ENCODE data around the gene RALGAPA2. TPM values are rescaled to one million over a fixed set of nuclear protein-coding genes. Genes with fewer than 3 reads are reported as not detected.

Gene RALGAPA2
- total RNA-seq, 4 donors from 2014 or later, result 89.7 to 126 (median 97.8) TPM

DNA sequence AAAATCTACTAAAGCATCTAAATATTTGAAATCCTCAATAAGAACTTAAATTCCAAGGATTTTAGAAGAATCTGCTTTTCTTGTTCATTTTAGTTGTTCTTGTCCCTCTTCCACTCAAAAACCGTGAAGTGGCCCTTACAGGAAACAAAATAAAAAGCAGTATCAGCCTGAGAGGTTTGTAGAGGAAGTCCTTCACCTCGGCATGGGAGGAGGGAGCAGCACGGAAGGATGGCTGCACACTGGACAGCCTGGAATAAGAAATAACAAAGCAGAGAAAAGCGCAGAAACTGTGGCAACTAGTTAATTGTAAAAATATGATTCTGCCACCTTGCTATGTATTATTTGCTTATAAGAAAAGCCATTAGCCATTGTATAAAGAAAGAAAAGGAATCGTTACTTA, 46.1 kb downstream of the RALGAPA2 start:
- WGBS, 2 donors, result 12 to 24% methylated on average over 5 of the region's 5 CpGs
- TF ChIP-seq, protein P1, sequence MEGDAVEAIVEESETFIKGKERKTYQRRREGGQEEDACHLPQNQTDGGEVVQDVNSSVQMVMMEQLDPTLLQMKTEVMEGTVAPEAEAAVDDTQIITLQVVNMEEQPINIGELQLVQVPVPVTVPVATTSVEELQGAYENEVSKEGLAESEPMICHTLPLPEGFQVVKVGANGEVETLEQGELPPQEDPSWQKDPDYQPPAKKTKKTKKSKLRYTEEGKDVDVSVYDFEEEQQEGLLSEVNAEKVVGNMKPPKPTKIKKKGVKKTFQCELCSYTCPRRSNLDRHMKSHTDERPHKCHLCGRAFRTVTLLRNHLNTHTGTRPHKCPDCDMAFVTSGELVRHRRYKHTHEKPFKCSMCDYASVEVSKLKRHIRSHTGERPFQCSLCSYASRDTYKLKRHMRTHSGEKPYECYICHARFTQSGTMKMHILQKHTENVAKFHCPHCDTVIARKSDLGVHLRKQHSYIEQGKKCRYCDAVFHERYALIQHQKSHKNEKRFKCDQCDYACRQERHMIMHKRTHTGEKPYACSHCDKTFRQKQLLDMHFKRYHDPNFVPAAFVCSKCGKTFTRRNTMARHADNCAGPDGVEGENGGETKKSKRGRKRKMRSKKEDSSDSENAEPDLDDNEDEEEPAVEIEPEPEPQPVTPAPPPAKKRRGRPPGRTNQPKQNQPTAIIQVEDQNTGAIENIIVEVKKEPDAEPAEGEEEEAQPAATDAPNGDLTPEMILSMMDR (IDR thresholded peaks at IDR 0.05), result no peak
- TF ChIP-seq POLR2A (IDR thresholded peaks at IDR 0.05), result no peak
- Histone ChIP-seq H3K9me3 (no peaks in the 10 kb centered on the region), H3K4me1 (peaks cover 50 to 60% of the 10 kb centered on the region in 2 donors), H3K27me3 (no peaks in the 10 kb centered on the region), H3K4me3 (replicated peaks in 1 of 3) (no peak overlapping the region), H3K27ac (peak overlapping the region in 2 of 3 donors; percentile 8 to 51), H3K36me3 (no peaks in the 10 kb centered on the region)
- intact Hi-C loops (cut with DNase I), result loop anchor here (5.0 kb wide), 1 partner anchor 161 kb away; no protein-coding TSS in a partner anchor
- peak; percentile 72 to 75 for DNase-seq

DNA sequence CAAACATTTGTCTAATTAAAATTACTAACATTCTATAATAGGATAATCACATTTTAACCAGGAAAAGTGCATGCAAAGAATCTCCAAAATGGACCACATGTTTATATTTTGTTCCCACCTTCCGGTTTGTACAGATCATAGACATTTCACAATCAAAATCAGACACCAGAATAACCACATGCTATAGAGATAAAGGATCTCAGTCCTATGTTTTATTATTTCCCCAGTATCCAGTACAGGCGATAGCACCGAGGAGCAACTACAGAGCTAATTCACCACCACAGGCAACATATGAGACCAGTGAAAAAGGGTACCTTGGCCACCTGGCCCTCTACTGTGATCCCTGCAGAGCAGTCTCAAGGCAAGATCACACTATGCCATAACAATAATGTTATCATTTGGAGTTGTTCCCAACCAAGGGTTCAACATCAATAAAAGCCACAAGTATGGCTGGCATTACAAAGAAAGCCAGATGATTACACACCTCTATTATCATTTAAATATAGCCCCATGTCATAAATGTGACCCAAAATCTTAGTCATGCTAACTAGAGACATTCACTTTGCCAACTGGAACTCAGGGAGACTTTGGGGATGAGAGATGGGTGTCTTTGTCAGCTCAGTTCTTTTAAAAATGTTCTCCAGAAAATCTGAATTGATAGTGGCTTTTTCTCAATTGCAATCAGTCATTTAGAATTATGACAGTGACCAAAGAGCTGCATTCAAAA, 46.7 kb downstream of the RALGAPA2 start:
- no peak for DNase-seq
- H3K27ac ChIP-seq, result peak overlapping the region; percentile 4 to 51 (median 8)
- intact Hi-C loops (cut with DNase I), result loop anchor here (5.0 kb wide), 1 partner anchor 162 kb away; no protein-coding TSS in a partner anchor
- no peaks in the 10 kb centered on the region for H3K27me3 ChIP-seq
- no peaks in the 10 kb centered on the region for H3K9me3 ChIP-seq
- TF ChIP-seq, protein P1 (IDR thresholded peaks at IDR 0.05), result no peak
- no peak for TF ChIP-seq POLR2A (IDR thresholded peaks at IDR 0.05)
- 81 to 88% methylated on average over 3 of the region's 3 CpGs for WGBS, 2 donors
- no peak overlapping the region for H3K4me3 ChIP-seq (replicated peaks in 1 of 3)
- H3K4me1 ChIP-seq, result peaks cover 45 to 54% of the 10 kb centered on the region in 2 donors
- H3K36me3 ChIP-seq, result no peaks in the 10 kb centered on the region

DNA sequence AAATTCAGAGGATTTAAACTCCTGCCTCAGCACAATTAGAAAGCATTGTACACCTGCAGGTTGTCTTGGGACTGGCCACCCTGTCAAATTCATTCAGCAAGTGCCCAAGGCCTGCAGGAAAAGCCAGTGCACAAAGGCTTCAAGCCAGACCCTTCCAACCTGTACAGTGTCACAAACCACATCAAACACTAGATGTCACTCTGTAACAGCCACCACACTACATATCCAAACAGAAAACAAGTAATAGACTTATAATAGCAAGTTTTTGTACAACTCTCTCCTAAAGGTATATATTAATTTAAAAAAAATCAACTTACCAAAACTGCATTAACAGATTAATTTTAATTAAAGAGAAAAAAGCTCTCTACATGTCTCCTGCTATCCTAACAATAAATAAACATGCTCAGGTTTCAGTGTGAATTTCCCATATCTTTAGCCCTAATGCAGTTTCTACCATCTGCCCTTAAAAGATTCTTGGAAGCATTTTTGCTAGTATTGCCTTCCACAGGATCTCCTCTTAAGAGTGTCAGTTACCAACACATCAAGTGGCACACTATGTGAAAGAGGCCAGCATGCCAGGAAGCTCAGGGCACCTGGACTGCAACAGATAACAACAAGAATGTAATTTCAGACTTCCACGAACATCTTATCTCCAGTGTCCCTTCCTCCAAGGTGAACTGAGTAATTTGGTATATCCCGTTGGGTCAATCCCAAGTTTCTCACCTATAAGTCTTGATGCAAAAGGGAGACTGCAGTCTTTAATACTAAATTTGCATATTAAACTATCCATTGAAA, 47.5 kb downstream of the RALGAPA2 start:
- no peaks in the 10 kb centered on the region for H3K36me3 ChIP-seq
- H3K9me3 ChIP-seq, result no peaks in the 10 kb centered on the region
- no peak overlapping the region for H3K4me3 ChIP-seq (replicated peaks in 1 of 3)
- H3K27me3 ChIP-seq, result no peaks in the 10 kb centered on the region
- intact Hi-C loops (cut with DNase I), result loop anchor here (5.0 kb wide), 1 partner anchor 162 kb away; no protein-coding TSS in a partner anchor
- peak; percentile 27 for DNase-seq
- peak overlapping the region in 1 of 3 donors; percentile 51 for H3K27ac ChIP-seq
- WGBS, 2 donors, result 56 to 70% methylated on average over 2 of the region's 2 CpGs
- TF ChIP-seq, protein P1 (IDR thresholded peaks at IDR 0.05), result peak in 5 of 6 experiments; percentile 10 to 76 (median 67)
- no peak for TF ChIP-seq POLR2A (IDR thresholded peaks at IDR 0.05)
- H3K4me1 ChIP-seq, result peaks cover 41 to 50% of the 10 kb centered on the region in 2 donors

DNA sequence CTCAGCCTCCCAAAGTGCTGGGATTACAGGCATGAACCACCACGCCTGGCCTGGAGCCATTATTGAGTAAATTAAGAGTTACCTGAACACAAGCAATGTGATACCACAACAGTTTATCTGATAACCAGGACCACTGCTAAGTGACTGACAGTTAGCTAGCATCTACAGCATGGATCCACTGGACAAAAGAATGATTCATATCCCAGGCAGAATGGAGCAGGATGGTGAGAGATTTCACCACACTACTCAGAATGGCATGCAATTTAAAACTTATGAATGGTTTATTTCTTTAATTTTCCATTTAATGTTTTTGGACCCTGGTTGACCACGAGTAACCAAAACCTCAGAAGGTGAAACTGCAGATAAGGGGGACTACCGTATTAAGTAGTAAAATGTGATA, 48.6 kb downstream of the RALGAPA2 start:
- intact Hi-C loops (cut with DNase I), result no loop called here
- no peak overlapping the region for H3K4me3 ChIP-seq (replicated peaks in 1 of 3)
- WGBS, 2 donors, result 95 to 100% methylated on average over 3 of the region's 3 CpGs
- DNase-seq, result no peak
- TF ChIP-seq POLR2A (IDR thresholded peaks at IDR 0.05), result no peak
- TF ChIP-seq, protein P1 (IDR thresholded peaks at IDR 0.05), result no peak
- no peaks in the 10 kb centered on the region for H3K27me3 ChIP-seq
- H3K36me3 ChIP-seq, result no peaks in the 10 kb centered on the region
- peaks cover 44 to 46% of the 10 kb centered on the region in 2 donors for H3K4me1 ChIP-seq
- no peaks in the 10 kb centered on the region for H3K9me3 ChIP-seq
- no peak overlapping the region for H3K27ac ChIP-seq

All from thyroid gland (tissue), 4 donors.